ENCODE results near the gene SNX25.
A peak's percentile ranks its signal among the peaks of the same experiment; 100 is the strongest.
"Not testable (repeated sequence)": the region's sequence is repeated elsewhere in the genome, so short reads cannot be mapped to it uniquely, and the experiment has no call there.

SNX25 gene

GRCh38 chr4:185309770-185310169 lies 100.4 kb downstream of the SNX25 start:
- peak; percentile 89 for DNase-seq (ENCODE audit: low read depth)
- TF ChIP-seq CTCF (IDR thresholded peaks at IDR 0.05; ENCODE audit: insufficient read depth, low read depth, low read length, missing control alignments): no peak
- H3K4me3 ChIP-seq (ENCODE audit: low read depth, low read length): peak overlapping the region; percentile 37

- DNase-seq (ENCODE audit: low read depth): peak; percentile 80
- TF ChIP-seq CTCF (IDR thresholded peaks at IDR 0.05; ENCODE audit: insufficient read depth, low read depth, low read length, missing control alignments): no peak
- H3K4me3 ChIP-seq (ENCODE audit: low read depth, low read length): peak overlapping the region; percentile 37
These were observed 101.9 kb downstream of the SNX25 start for GRCh38 chr4:185311113-185311888.

GRCh38 chr4:185312699-185313098 lies 103.3 kb downstream of the SNX25 start:
- no peak overlapping the region for H3K4me3 ChIP-seq (ENCODE audit: low read depth, low read length)
- no peak for DNase-seq (ENCODE audit: low read depth)
- no peak for TF ChIP-seq CTCF (IDR thresholded peaks at IDR 0.05; ENCODE audit: insufficient read depth, low read depth, low read length, missing control alignments)

- DNase-seq (ENCODE audit: low read depth); H3K4me3 ChIP-seq (ENCODE audit: low read depth, low read length): not testable (repeated sequence)
These were observed 108.1 kb downstream of the SNX25 start for GRCh38 chr4:185317462-185317861.

- no peak for TF ChIP-seq CTCF (IDR thresholded peaks at IDR 0.05; ENCODE audit: insufficient read depth, low read depth, low read length, missing control alignments)
- H3K4me3 ChIP-seq (ENCODE audit: low read depth, low read length): no peak overlapping the region
These were observed 108.5 kb downstream of the SNX25 start for GRCh38 chr4:185317880-185318279.

GRCh38 chr4:185318679-185319078 lies 109.3 kb downstream of the SNX25 start:
- DNase-seq (ENCODE audit: low read depth): peak; percentile 42
- H3K4me3 ChIP-seq (ENCODE audit: low read depth, low read length): no peak overlapping the region
- no peak for TF ChIP-seq CTCF (IDR thresholded peaks at IDR 0.05; ENCODE audit: insufficient read depth, low read depth, low read length, missing control alignments)

More at GRCh38 chr4:185317880-185318279, 108.5 kb downstream of the SNX25 start:
- no peak for DNase-seq (ENCODE audit: low read depth)

- no peak for DNase-seq (ENCODE audit: low read depth)
- TF ChIP-seq CTCF (IDR thresholded peaks at IDR 0.05; ENCODE audit: insufficient read depth, low read depth, low read length, missing control alignments): no peak
- H3K4me3 ChIP-seq (ENCODE audit: low read depth, low read length): no peak overlapping the region
These were observed 113.4 kb downstream of the SNX25 start for GRCh38 chr4:185322803-185323202.

All from GM12865 (cell line).